IPS DF 6.9 (cell line): Measurements from ENCODE around the gene PI4KB.

ENCODE experiments used
- DNase-seq: peaks from one replicate; pipeline ENCODE4 v3.0.0-alpha.2; 2013; ENCODE audit warnings: low read depth, low spot score
- H3K27ac ChIP-seq: one replicate; pipeline ENCODE4 v1.5.1; 2013; ENCODE audit warnings: low read length, control low read depth
- H3K27me3 ChIP-seq: 2 replicates; pipeline ENCODE4 v1.6.1; 2013; ENCODE audit warnings: mild to moderate bottlenecking, low read length; ENCODE audit not compliant: control insufficient read depth, insufficient read depth
- H3K36me3 ChIP-seq: 2 replicates; pipeline ENCODE4 v1.6.1; 2013; ENCODE audit warnings: low read length; ENCODE audit not compliant: control insufficient read depth, insufficient read depth
- H3K4me1 ChIP-seq: 2 replicates; pipeline ENCODE4 v1.6.1; 2013; ENCODE audit warnings: low read length; ENCODE audit not compliant: control insufficient read depth, insufficient read depth
- H3K4me3 ChIP-seq: 2 replicates; pipeline ENCODE4 v1.5.1; 2013; ENCODE audit warnings: mild to moderate bottlenecking, low read length
- H3K9me3 ChIP-seq: 2 replicates; pipeline ENCODE4 v1.6.1; 2013; ENCODE audit warnings: low read length, inconsistent platforms; ENCODE audit not compliant: control insufficient read depth, insufficient read depth
- WGBS: extraction: QIAGEN DNeasy Blood & Tissue Kit; methylation state at CpG from one replicate; pipeline ENCODE4 v1.1.7; 2013; ENCODE audit warnings: mixed read lengths, missing lambda C conversion rate; ENCODE audit not compliant: insufficient read length, insufficient coverage; 5-methylcytosine and 5-hydroxymethylcytosine counted together

Gene PI4KB

DNA sequence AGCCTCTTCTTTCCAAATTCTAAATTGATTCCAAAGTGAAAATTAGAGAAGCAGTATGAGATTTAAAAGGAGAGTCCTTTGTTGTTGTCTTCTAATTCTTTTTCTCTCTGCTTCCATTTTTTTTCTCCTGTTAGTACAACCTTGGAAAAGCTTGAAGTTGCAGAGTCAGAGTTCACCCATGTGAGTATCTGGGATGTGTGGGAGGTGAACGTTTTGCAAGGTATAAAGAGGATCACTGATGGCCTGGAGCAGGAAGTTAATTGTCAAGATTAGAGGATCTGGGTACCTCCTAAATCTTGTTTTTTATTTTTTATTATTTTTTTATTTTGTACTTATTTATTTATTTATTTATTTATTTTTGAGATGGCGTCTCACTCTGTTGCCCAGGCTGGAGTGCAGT lies 80.4 kb downstream of the PI4KB start:
- Histone ChIP-seq H3K36me3 (peaks cover 28% of the 10 kb centered on the region; the same call in 1 of the 2 replicates), H3K4me1 (no peaks in the 10 kb centered on the region), H3K4me3 (no peak overlapping the region), H3K27me3 (no peaks in the 10 kb centered on the region), H3K27ac (no peak overlapping the region), H3K9me3 (no peaks in the 10 kb centered on the region)
- no peak for DNase-seq
- WGBS, result no CpG with 5 or more reads among the region's 2 CpGs

DNA sequence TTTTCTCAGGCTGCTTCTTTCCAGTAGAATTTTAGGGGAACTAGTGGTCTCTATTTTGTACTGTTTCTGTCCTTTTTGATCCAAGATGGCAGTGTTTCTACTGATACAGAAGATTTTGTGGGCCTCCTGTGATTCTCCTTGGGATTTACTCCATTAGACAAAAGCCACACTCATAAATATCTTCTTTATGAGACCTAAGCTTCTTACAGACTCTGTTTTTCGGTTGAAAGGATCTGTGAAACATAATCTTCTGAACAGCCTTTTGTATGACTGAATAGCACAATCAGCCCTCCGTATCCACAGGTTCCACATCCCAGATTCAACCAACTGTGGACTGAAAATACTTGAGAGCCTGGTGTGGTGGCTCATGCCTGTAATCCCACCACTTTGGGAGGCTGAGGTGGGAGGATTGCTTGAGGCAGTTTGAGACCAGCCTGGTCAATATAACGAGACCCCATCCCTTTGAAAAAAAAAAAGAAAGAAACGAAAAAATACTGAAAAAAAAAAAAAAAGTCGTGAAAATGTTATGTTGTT lies 83.5 kb downstream of the PI4KB start:
- H3K27ac ChIP-seq, result no peak overlapping the region
- H3K9me3 ChIP-seq, result no peaks in the 10 kb centered on the region
- peaks cover 40% of the 10 kb centered on the region; the same call in 1 of the 2 replicates for H3K36me3 ChIP-seq
- no peak for DNase-seq
- no peaks in the 10 kb centered on the region for H3K27me3 ChIP-seq
- H3K4me1 ChIP-seq, result no peaks in the 10 kb centered on the region
- H3K4me3 ChIP-seq, result no peak overlapping the region
- no CpG with 5 or more reads among the region's 5 CpGs for WGBS

DNA sequence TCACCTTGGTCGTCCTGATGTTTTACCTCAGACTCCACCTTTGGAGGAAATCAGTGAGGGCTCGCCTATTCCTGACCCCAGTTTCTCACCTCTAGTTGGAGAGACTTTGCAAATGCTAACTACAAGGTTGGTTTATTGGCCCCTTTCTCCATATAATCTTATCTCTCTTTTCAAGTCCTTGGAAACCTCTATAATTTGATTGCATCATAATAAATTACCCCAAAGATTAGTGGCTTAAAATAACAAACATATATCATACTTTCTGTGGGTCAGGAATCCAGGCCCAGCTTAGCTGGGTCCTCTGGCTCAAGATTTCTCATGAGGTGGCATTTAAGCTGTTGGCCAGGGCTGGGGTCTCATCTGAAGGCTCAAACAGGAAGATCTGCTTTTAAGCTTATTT lies 84.8 kb downstream of the PI4KB start:
- no peak overlapping the region for H3K4me3 ChIP-seq
- no CpG with 5 or more reads among the region's 2 CpGs for WGBS
- H3K4me1 ChIP-seq, result no peaks in the 10 kb centered on the region
- no peak overlapping the region for H3K27ac ChIP-seq
- H3K27me3 ChIP-seq, result no peaks in the 10 kb centered on the region
- DNase-seq, result no peak
- H3K36me3 ChIP-seq, result peaks cover 35% of the 10 kb centered on the region; the same call in 1 of the 2 replicates
- no peaks in the 10 kb centered on the region for H3K9me3 ChIP-seq
